Mesenchymal stem cell (in vitro differentiated cells and primary cell): ENCODE data around the gene PPFIA4.

Experiments used
- DNase-seq: peaks from one replicate; pipeline ENCODE4 v3.0.0-alpha.2; 2013
- H2AFZ ChIP-seq: one replicate; pipeline ENCODE4 v1.6.1; 2013; ENCODE audit warnings: low read depth, mild to moderate bottlenecking, control low read depth, inconsistent platforms, low read length, moderate library complexity
- H2AK5ac ChIP-seq: 2 replicates; pipeline ENCODE4 v1.6.1; 2013; ENCODE audit warnings: low read length, moderate library complexity, mild to moderate bottlenecking, inconsistent platforms; ENCODE audit not compliant: severe bottlenecking
- H2BK120ac ChIP-seq: one replicate; pipeline ENCODE4 v1.6.1; 2013; ENCODE audit warnings: low read depth, mild to moderate bottlenecking, inconsistent platforms, low read length, moderate library complexity
- H2BK12ac ChIP-seq, 2 experiments: one replicate each; pipeline ENCODE4 v1.6.1; 2013; ENCODE audit warnings: inconsistent platforms in 2 of 2, low read length in 2 of 2, mild to moderate bottlenecking in 2 of 2, moderate library complexity in 2 of 2, control low read depth in 1 of 2
- H2BK15ac ChIP-seq: one replicate; pipeline ENCODE4 v1.6.1; 2013; ENCODE audit warnings: mild to moderate bottlenecking, low read depth, inconsistent platforms; ENCODE audit not compliant: poor library complexity, severe bottlenecking
- H2BK5ac ChIP-seq: 2 replicates; pipeline ENCODE4 v1.6.1; 2013; ENCODE audit warnings: low read depth, mild to moderate bottlenecking, low read length, control low read depth, inconsistent platforms; ENCODE audit not compliant: poor library complexity, severe bottlenecking
- H3K14ac ChIP-seq, 2 experiments: one replicate each; pipeline ENCODE4 v1.6.1; 2013; ENCODE audit warnings: inconsistent platforms in 2 of 2, low read length in 2 of 2, control low read depth in 1 of 2, mild to moderate bottlenecking in 1 of 2, moderate library complexity in 1 of 2
- H3K18ac ChIP-seq, 2 experiments: one replicate each; pipeline ENCODE4 v1.6.1; 2013; ENCODE audit warnings: inconsistent platforms in 2 of 2, low read length in 2 of 2, control low read depth in 1 of 2, low read depth in 1 of 2, mild to moderate bottlenecking in 1 of 2
- H3K23ac ChIP-seq, 2 experiments: one replicate each; pipeline ENCODE4 v1.6.1; 2013; ENCODE audit warnings: inconsistent platforms in 2 of 2, low read length in 2 of 2, mild to moderate bottlenecking in 2 of 2, moderate library complexity in 2 of 2, control low read depth in 1 of 2
- H3K27ac ChIP-seq: 2 replicates; pipeline ENCODE4 v1.5.1; 2013; ENCODE audit warnings: mild to moderate bottlenecking, moderate library complexity, low read length, control low read depth, inconsistent platforms; ENCODE audit not compliant: poor library complexity, severe bottlenecking
- H3K27me3 ChIP-seq, 2 experiments: 2 replicates each; pipeline versions ENCODE4 v1.6.1 to v1.7.0; 2013; ENCODE audit warnings: low read length in 2 of 2, mild to moderate bottlenecking in 2 of 2, moderate library complexity in 2 of 2, control low read depth in 1 of 2, inconsistent platforms in 1 of 2; ENCODE audit not compliant: control insufficient read depth in 1 of 2, insufficient read depth in 1 of 2
- H3K36me3 ChIP-seq, 2 experiments: 2 replicates each; pipeline versions ENCODE4 v1.6.1 to v1.7.0; 2013; ENCODE audit warnings: low read length in 2 of 2, control low read depth in 1 of 2, inconsistent platforms in 1 of 2, low read depth in 1 of 2, mild to moderate bottlenecking in 1 of 2; ENCODE audit not compliant: insufficient read depth in 2 of 2, control insufficient read depth in 1 of 2
- H3K4ac ChIP-seq, 2 experiments: one replicate each; pipeline ENCODE4 v1.6.1; 2013; ENCODE audit warnings: inconsistent platforms in 2 of 2, low read length in 2 of 2, mild to moderate bottlenecking in 2 of 2, moderate library complexity in 2 of 2, control low read depth in 1 of 2, low read depth in 1 of 2
- H3K4me1 ChIP-seq: 2 replicates; pipeline ENCODE4 v1.6.1; 2013; ENCODE audit warnings: low read depth, low read length, control low read depth; ENCODE audit not compliant: control insufficient read depth, insufficient read depth
- H3K4me2 ChIP-seq: 2 replicates; pipeline ENCODE4 v1.6.1; 2013; ENCODE audit warnings: low read length, mild to moderate bottlenecking, inconsistent platforms; ENCODE audit not compliant: poor library complexity, severe bottlenecking
- H3K4me3 ChIP-seq, 2 experiments: 2 replicates each; pipeline versions ENCODE4 v1.5.1 to v1.7.0; 2013; ENCODE audit warnings: low read length in 2 of 2, mild to moderate bottlenecking in 2 of 2, control low read depth in 1 of 2, low read depth in 1 of 2; ENCODE audit not compliant: insufficient read depth in 1 of 2
- H3K79me1 ChIP-seq: replicated peaks from 2 replicates; pipeline ENCODE4 v1.6.1; 2013; ENCODE audit warnings: mild to moderate bottlenecking, control low read depth, low read length, inconsistent platforms; ENCODE audit not compliant: poor library complexity, severe bottlenecking
- H3K9ac ChIP-seq: 2 replicates; pipeline ENCODE4 v1.7.0; 2013; ENCODE audit warnings: mild to moderate bottlenecking, low read length, moderate library complexity
- H3K9me3 ChIP-seq: 2 replicates; pipeline ENCODE4 v1.7.0; 2013; ENCODE audit warnings: mild to moderate bottlenecking, low read length; ENCODE audit not compliant: control insufficient read depth
- H4K8ac ChIP-seq: one replicate; pipeline ENCODE4 v1.6.1; 2013; ENCODE audit warnings: inconsistent platforms, mild to moderate bottlenecking, low read length, moderate library complexity
- H4K91ac ChIP-seq: one replicate; pipeline ENCODE4 v1.6.1; 2013; ENCODE audit warnings: mild to moderate bottlenecking, low read length, inconsistent platforms
- WGBS: methylation state at CpG from one replicate; pipeline ENCODE4 v1.1.7; 2013; ENCODE audit warnings: mixed read lengths; 5-methylcytosine and 5-hydroxymethylcytosine counted together

PPFIA4 gene

DNA sequence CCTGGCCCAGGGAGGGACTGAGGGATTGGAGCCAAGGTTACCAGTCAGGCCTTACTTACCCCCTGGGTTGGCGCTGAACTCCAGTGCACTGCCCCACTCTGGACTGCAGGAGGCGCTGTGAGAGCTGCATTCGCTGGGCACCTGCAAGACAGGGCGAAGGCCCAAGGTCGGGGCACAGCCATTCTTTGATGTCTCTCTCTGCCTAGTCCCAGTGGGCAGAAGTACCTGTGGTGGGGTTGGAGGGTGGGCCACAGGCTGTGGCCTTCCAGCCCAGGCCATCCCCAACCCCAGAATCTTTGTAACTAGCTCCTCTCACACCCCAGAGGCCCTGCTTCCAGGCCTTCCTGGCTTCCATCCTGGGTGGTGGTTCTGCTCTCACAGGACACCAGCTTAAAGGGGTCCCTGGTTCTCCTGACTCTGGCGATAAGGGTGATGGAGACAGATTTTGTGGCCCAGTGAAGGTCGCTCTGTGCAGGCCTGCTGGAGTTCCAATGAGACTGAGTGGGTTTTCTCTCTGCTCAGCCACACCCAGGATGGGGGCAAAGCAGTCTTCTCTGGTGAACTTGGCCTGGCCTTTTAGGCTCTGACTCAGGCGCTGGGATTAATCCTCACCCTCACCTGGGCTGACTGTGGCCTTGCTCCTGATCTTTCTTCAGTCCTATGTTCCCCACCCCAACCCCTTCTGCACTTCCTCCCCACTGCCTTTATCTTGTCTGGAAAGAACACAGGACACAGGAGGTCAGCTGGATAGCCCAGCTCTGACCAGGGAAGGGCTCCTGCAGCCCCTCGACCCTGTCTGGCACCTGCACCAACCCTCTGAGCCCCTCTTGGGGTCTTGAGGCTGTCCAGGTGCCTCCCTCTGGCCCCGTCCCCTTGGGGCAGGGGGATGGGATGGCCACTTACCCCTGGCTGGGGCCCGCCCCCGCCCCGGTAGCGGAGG lies 58.6 kb downstream of the PPFIA4 start:
- no peak overlapping the region for H3K14ac ChIP-seq
- no peak overlapping the region for H2AK5ac ChIP-seq
- 86% methylated on average over 12 of the region's 14 CpGs for WGBS
- H3K4me3 ChIP-seq = no peak overlapping the region
- H2AFZ ChIP-seq = no peak overlapping the region
- H3K18ac ChIP-seq = no peak overlapping the region
- H3K9me3 ChIP-seq = no peaks in the 10 kb centered on the region
- H3K23ac ChIP-seq = no peak overlapping the region
- no peak overlapping the region for H4K8ac ChIP-seq
- H2BK120ac ChIP-seq = no peak overlapping the region
- no peak overlapping the region for H2BK5ac ChIP-seq
- no peak overlapping the region for H3K4ac ChIP-seq
- no peak for DNase-seq
- H4K91ac ChIP-seq = no peak overlapping the region
- H2BK15ac ChIP-seq = no peak overlapping the region
- peaks cover 0 to 5% of the 10 kb centered on the region in 2 experiments for H3K36me3 ChIP-seq
- H3K79me1 ChIP-seq = no peaks in the 10 kb centered on the region
- no peaks in the 10 kb centered on the region for H3K4me1 ChIP-seq
- no peak overlapping the region for H3K4me2 ChIP-seq
- no peak overlapping the region for H2BK12ac ChIP-seq
- H3K9ac ChIP-seq = no peak overlapping the region
- H3K27me3 ChIP-seq = peaks cover 68 to 79% of the 10 kb centered on the region in 2 experiments
- H3K27ac ChIP-seq = no peak overlapping the region

GRCh38 chr1:203085528-203086406 lies 59.5 kb downstream of the PPFIA4 start, which contains the start of gene MYOG:
Gene MYOG, minus strand, starts transcription at chr1:203086012. Its CDS starts 51 bp downstream, at chr1:203085961.
- H3K4ac ChIP-seq = no peak within 1 kb of the TSS
- no peak within 1 kb of the TSS for H4K8ac ChIP-seq
- H3K4me3 ChIP-seq = no peak within 1 kb of the TSS
- no peak within 1 kb of the TSS for H2BK5ac ChIP-seq
- H3K4me1 ChIP-seq = no peaks in the 10 kb centered on the region
- H3K4me2 ChIP-seq = no peak within 1 kb of the TSS
- H2BK15ac ChIP-seq = no peak within 1 kb of the TSS
- H2BK120ac ChIP-seq = no peak within 1 kb of the TSS
- H3K18ac ChIP-seq = no peak within 1 kb of the TSS
- H3K9ac ChIP-seq = no peak within 1 kb of the TSS
- no peak within 1 kb of the TSS for H2AK5ac ChIP-seq
- 92% methylated on average over 29 of the region's 36 CpGs for WGBS
- H3K23ac ChIP-seq = no peak within 1 kb of the TSS
- H3K36me3 ChIP-seq = no peaks in the 10 kb centered on the region
- peaks cover 66 to 81% of the 10 kb centered on the region in 2 experiments for H3K27me3 ChIP-seq
- DNase-seq = no peak
- no peaks in the 10 kb centered on the region for H3K9me3 ChIP-seq
- H4K91ac ChIP-seq = peak within 1 kb of the TSS; percentile 29
- H3K79me1 ChIP-seq = no peaks in the 10 kb centered on the region
- no peak within 1 kb of the TSS for H3K27ac ChIP-seq
- no peak within 1 kb of the TSS for H2BK12ac ChIP-seq
- no peak within 1 kb of the TSS for H2AFZ ChIP-seq
- no peak within 1 kb of the TSS for H3K14ac ChIP-seq

GRCh38 chr1:203086992-203087763 lies 60.9 kb downstream of the PPFIA4 start:
- H3K4me3 ChIP-seq = no peak overlapping the region
- no peak overlapping the region for H2BK5ac ChIP-seq
- no peak overlapping the region for H3K14ac ChIP-seq
- H2BK12ac ChIP-seq = no peak overlapping the region
- no peak overlapping the region for H3K27ac ChIP-seq
- peaks cover 67 to 81% of the 10 kb centered on the region in 2 experiments for H3K27me3 ChIP-seq
- no peaks in the 10 kb centered on the region for H3K79me1 ChIP-seq
- no peak overlapping the region for H2BK120ac ChIP-seq
- no peak overlapping the region for H3K4ac ChIP-seq
- H3K9me3 ChIP-seq = no peaks in the 10 kb centered on the region
- no peak overlapping the region for H3K9ac ChIP-seq
- H3K4me1 ChIP-seq = no peaks in the 10 kb centered on the region
- no peak overlapping the region for H4K91ac ChIP-seq
- no peak overlapping the region for H2AK5ac ChIP-seq
- no peak overlapping the region for H2AFZ ChIP-seq
- no peak for DNase-seq
- H3K4me2 ChIP-seq = no peak overlapping the region
- no peak overlapping the region for H2BK15ac ChIP-seq
- no peaks in the 10 kb centered on the region for H3K36me3 ChIP-seq
- 84% methylated on average over 11 of the region's 11 CpGs for WGBS
- no peak overlapping the region for H3K18ac ChIP-seq
- H4K8ac ChIP-seq = no peak overlapping the region
- H3K23ac ChIP-seq = no peak overlapping the region
